Dermis lymphatic vessel endothelial cell (primary cell): ENCODE data around the gene ZSCAN30. TPM values are rescaled to one million over a fixed set of nuclear protein-coding genes. Genes with fewer than 3 reads are reported as not detected.

Source experiments
- total RNA-seq: library from RNA; depleted of rRNA; stranded (reverse); fragments of >200 nt; gene quantifications from 2 replicates; pipeline ENCODE4 v1.2.1, GENCODE V29; 2014

ZSCAN30 gene
- 8.6 and 9.0 TPM in 2 replicates for total RNA-seq

DNA sequence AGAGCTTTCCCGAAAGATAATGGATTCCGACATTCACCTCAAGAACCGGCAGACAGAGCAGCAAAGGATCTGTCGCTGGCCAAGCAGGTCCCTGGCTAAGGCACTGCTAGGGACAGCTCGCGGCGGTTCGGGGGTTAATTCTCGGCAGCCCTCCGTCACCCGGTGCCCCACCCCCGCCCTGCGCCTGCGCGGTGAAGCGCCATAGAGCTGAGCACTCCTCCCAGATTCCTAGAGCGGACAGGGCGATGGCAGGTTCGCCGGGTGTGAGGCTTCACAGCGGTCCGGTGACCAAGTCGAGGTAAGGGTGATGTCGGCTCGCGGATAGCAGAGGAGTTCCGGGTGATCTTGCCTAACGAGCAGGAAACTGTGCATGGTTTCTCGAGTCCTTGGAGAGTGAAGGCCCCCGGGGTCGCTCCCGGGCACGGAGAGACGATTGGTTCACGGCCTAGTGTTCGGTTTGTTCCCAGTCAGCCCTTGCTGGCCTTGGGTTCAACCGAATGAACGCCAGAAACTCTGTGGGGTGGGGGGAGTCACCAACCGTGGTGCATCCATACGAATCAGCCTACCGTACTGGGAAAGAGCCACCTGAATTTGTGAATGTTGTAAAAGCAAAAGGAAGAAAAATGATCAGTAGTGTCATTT, at the start of gene ZSCAN30:
ZSCAN30 (minus strand) TSS at position 136 of the 642 bp plus-strand sequence. CDS start 25,877 bp downstream, outside the sequence.

DNA sequence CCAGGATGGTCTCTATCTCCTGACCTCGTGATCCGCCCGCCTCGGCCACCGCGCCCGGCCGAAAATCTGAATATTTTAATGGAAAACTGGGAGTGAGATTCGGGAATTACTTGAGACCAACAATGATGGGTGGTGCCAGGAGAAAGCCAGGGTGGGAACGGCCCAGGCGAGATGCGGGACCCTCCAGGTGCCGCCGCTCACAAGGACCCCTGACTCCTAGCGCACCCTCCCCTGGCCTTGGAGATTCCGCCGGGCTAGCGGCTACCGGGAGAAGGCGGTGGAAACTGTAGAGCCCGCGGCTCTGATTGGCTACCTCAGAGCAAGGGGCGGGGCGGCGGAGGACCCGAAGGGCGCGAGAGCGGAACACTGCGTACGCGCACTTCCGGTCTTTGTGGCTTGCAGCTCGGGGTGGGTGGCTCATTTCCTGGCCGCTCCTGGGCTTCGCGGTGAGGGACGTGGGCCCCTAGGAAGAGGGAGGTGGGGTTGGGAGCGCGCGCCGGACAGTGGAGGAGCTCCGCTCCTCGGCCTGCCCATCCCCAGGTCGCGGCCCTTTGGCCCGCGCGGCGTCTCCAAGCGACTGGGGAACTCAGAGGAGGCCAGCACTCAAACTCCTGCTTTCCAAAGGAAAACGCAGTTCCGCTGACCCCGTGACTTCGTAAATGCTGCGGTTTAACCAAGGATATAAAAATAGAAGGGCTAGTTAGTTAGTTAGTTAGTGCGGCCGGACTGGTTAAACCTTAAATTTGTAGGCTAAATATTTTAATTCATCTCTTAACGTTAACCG, 49.2 kb downstream of the ZSCAN30 start, which contains the start of gene ZNF397:
ZNF397 (plus strand) TSS at position 371 of the 784 bp plus-strand sequence. CDS start 1,437 bp downstream, outside the sequence.

Other genes starting within 250 kb of the ZSCAN30 start
- 15.7 and 17.1 TPM in 2 replicates for gene MAPRE2, start 248.8 kb downstream of the ZSCAN30 start, total RNA-seq
- 9.6 and 12.4 TPM in 2 replicates for gene ZNF397, start 49.2 kb downstream of the ZSCAN30 start, total RNA-seq
- 32.6 and 38.7 TPM in 2 replicates for gene ZNF24, start 54.2 kb upstream of the ZSCAN30 start, total RNA-seq
- 0.95 and 0.98 TPM in 2 replicates for gene ZNF396, start 87.1 kb upstream of the ZSCAN30 start, total RNA-seq
- gene INO80C, start 207.7 kb upstream of the ZSCAN30 start, total RNA-seq, result 9.7 and 11.4 TPM in 2 replicates